Measurements from ENCODE around the gene IFT80.

GRCh38 chr3:160374472-160374871, 24.6 kb downstream of the IFT80 start:
- TF ChIP-seq CTCF (optimal IDR thresholded peaks at IDR 0.05 in 1 of 3, IDR thresholded peaks at IDR 0.05 in 1 of 3, conservative IDR thresholded peaks at IDR 0.05 in 1 of 3; ENCODE audit: extremely low read depth in 1 of 3, insufficient read depth in 2 of 3, low read length in 3 of 3) (no peak), EZH2 (IDR thresholded peaks at IDR 0.05; ENCODE audit: low read length) (no peak)

Data from keratinocyte (primary cell).